K562 (cell line): ENCODE results near the gene BBS1. TPM values are rescaled to one million over a fixed set of nuclear protein-coding genes. Genes with fewer than 3 reads are reported as not detected.

Source experiments
- BDP1 ChIP-seq: IDR thresholded peaks from 3 replicates; pipeline ENCODE4 v1.6.1; 2011; ENCODE audit not compliant: insufficient read length, insufficient read depth
- C11orf30 ChIP-seq: fragments of 450-650 bp; IDR thresholded peaks from 2 replicates; pipeline ENCODE4 v1.6.1; 2016; ENCODE audit warnings: low read depth, mild to moderate bottlenecking
- EP400 ChIP-seq: fragments of 450-650 bp; IDR thresholded peaks from 2 replicates; pipeline ENCODE4 v1.6.1; 2017; ENCODE audit warnings: antibody characterized with exemption, mild to moderate bottlenecking, moderate library complexity
- ETV1 ChIP-seq: fragments of 450-650 bp; conservative IDR thresholded peaks from 2 replicates; pipeline ENCODE4 v1.6.1; 2016; ENCODE audit warnings: missing genetic modification characterization, control low read depth, low read depth, missing compliant biosample characterization
- ETV6 ChIP-seq, 3 experiments: fragments of 150-350 bp in 1 of 3; sonication (generic) in 1 of 3; formaldehyde crosslinking in 1 of 3; IDR thresholded peaks; 2 replicates each; pipeline versions ENCODE4 v1.6.1 to v1.8.0; 2014 to 2022; ENCODE audit warnings: borderline replicate concordance in 2 of 3, low read depth in 2 of 3, antibody characterized with exemption in 1 of 3, low read length in 1 of 3, mild to moderate bottlenecking in 1 of 3, missing genetic modification reagents in 1 of 3
- EZH2 ChIP-seq: IDR thresholded peaks from 2 replicates; pipeline ENCODE4 v1.6.1; 2012; ENCODE audit warnings: low read depth, mild to moderate bottlenecking, inconsistent platforms, low read length, borderline replicate concordance
- HDAC8 ChIP-seq: fragments of 450-650 bp; IDR thresholded peaks from 2 replicates; pipeline ENCODE4 v1.6.1; 2016; ENCODE audit warnings: mild to moderate bottlenecking, missing genetic modification characterization, moderate library complexity, missing compliant biosample characterization
- HLTF ChIP-seq: fragments of 450-650 bp; IDR thresholded peaks from 2 replicates; pipeline ENCODE4 v1.6.1; 2016
- JUN ChIP-seq, 2 experiments: sonication (generic) in 1 of 2; formaldehyde crosslinking in 1 of 2; IDR thresholded peaks; 2 replicates each; pipeline versions ENCODE4 v1.6.1 to v1.8.0; 2012 to 2022; ENCODE audit warnings: borderline replicate concordance in 2 of 2, mild to moderate bottlenecking in 2 of 2, improper control_type of control experiment in 1 of 2, low read depth in 1 of 2, low read length in 1 of 2, missing genetic modification reagents in 1 of 2
- KLF1 ChIP-seq: fragments of 450-650 bp; IDR thresholded peaks from 2 replicates; pipeline ENCODE4 v1.6.1; 2016; ENCODE audit warnings: missing genetic modification characterization, missing compliant biosample characterization
- NRF1 ChIP-seq, 2 experiments: fragments of 450-650 bp; IDR thresholded peaks in 1 of 2; conservative IDR thresholded peaks in 1 of 2; 2 replicates each; pipeline ENCODE4 v1.6.1; 2014; ENCODE audit warnings: mild to moderate bottlenecking in 2 of 2
- POLR2B ChIP-seq: fragments of 450-650 bp; IDR thresholded peaks from 2 replicates; pipeline ENCODE4 v1.6.1; 2018; ENCODE audit warnings: low read depth; ENCODE audit not compliant: partially characterized antibody
- SMARCC2 ChIP-seq: fragments of 450-650 bp; IDR thresholded peaks from 2 replicates; pipeline ENCODE4 v1.6.1; 2017; ENCODE audit warnings: antibody characterized with exemption, moderate library complexity, mild to moderate bottlenecking, low read depth
- SRSF7 ChIP-seq: fragments of 200-400 bp; formaldehyde crosslinking; optimal IDR thresholded peaks from 2 replicates; pipeline ENCODE3; 2017; ENCODE audit warnings: mild to moderate bottlenecking, low read depth, low read length
- U2AF1 ChIP-seq: fragments of 200-400 bp; formaldehyde crosslinking; optimal IDR thresholded peaks from 2 replicates; pipeline ENCODE3; 2017; ENCODE audit warnings: mild to moderate bottlenecking, low read depth, low read length, moderate library complexity
- ZBTB7A ChIP-seq: IDR thresholded peaks from 2 replicates; pipeline ENCODE4 v1.6.1; 2011; ENCODE audit warnings: low read depth, mild to moderate bottlenecking, low read length, moderate library complexity, borderline replicate concordance; ENCODE audit not compliant: control insufficient read depth
- polyA plus RNA-seq, 8 experiments: library from polyadenylated mRNA; depleted of rRNA in 4 of 8; stranded (reverse) in 5 of 8; unstranded in 3 of 8; fragments of >200 nt; fragmentation: Nextera tagmentation in 2 of 8; fragmentation: Illumina TruSeq in 1 of 8; extraction: Ambion mirVana in 2 of 8; extraction: Trizol in 1 of 8; gene quantifications; 2 replicates each; pipeline versions ENCODE4 v1.2.1 to v1.2.3, GENCODE V29; 2011 to 2014; ENCODE audit warnings: inconsistent platforms in 1 of 8, missing spikeins in 1 of 8
- total RNA-seq, 7 experiments: library from RNA; depleted of rRNA in 6 of 7; stranded (reverse); fragments of >200 nt in 6 of 7; fragmentation: Illumina TruSeq in 2 of 7; extraction: Trizol in 2 of 7; gene quantifications; 2 replicates each; pipeline versions ENCODE4 v1.2.1 to v1.2.3, GENCODE V29; 2011 to 2021; ENCODE audit warnings: low replicate concordance in 1 of 7
- TF ChIP-seq, protein P1 (sequence below): fragments of 250-450 bp; sonication (Bioruptor Pico); IDR thresholded peaks from 2 replicates; pipeline ENCODE4 v1.5.0; 2021; ENCODE audit warnings: mild to moderate bottlenecking, borderline replicate concordance
- TF ChIP-seq, protein P2 (sequence below), 2 experiments: fragments of 450-650 bp in 1 of 2; sonication (generic) in 1 of 2; formaldehyde crosslinking in 1 of 2; IDR thresholded peaks in 1 of 2; conservative IDR thresholded peaks in 1 of 2; 2 replicates each; pipeline versions ENCODE4 v1.6.1 to v1.8.1; 2016 to 2023; ENCODE audit warnings: mild to moderate bottlenecking in 2 of 2, moderate library complexity in 2 of 2, inconsistent platforms in 1 of 2, missing genetic modification reagents in 1 of 2
- TF ChIP-seq, protein P3 (sequence below): fragments of 450-650 bp; conservative IDR thresholded peaks from 2 replicates; pipeline ENCODE4 v1.6.1; 2016; ENCODE audit warnings: missing genetic modification characterization, low read depth, mild to moderate bottlenecking, missing compliant biosample characterization, moderate library complexity
- TF ChIP-seq, protein P4 (sequence below), 2 experiments: fragments of 250-450 bp in 1 of 2; fragments of 450-650 bp in 1 of 2; sonication (Bioruptor Pico) in 1 of 2; IDR thresholded peaks; 2 replicates each; pipeline versions ENCODE4 v1.6.1 to v1.8.0; 2016 to 2021; ENCODE audit warnings: mild to moderate bottlenecking in 2 of 2, moderate library complexity in 2 of 2, missing compliant biosample characterization in 1 of 2, missing genetic modification characterization in 1 of 2

Gene BBS1
- total and polyA plus RNA-seq, 9 of the 15 experiments (the other 6 are each of a cell fraction or from before 2014, with no cell fraction given): 9.0 to 19.8 (median 12.1) TPM

- TF ChIP-seq, protein P1, sequence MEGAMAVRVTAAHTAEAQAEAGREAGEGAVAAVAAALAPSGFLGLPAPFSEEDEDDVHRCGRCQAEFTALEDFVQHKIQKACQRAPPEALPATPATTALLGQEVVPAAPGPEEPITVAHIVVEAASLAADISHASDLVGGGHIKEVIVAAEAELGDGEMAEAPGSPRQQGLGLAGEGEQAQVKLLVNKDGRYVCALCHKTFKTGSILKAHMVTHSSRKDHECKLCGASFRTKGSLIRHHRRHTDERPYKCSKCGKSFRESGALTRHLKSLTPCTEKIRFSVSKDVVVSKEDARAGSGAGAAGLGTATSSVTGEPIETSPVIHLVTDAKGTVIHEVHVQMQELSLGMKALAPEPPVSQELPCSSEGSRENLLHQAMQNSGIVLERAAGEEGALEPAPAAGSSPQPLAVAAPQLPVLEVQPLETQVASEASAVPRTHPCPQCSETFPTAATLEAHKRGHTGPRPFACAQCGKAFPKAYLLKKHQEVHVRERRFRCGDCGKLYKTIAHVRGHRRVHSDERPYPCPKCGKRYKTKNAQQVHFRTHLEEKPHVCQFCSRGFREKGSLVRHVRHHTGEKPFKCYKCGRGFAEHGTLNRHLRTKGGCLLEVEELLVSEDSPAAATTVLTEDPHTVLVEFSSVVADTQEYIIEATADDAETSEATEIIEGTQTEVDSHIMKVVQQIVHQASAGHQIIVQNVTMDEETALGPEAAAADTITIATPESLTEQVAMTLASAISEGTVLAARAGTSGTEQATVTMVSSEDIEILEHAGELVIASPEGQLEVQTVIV (CRISPR knock-in tag): no peak
- TF ChIP-seq HLTF (no peak), EZH2 (no peak), KLF1 (tag) (peak; percentile 74; the same call in 1 of the 2 replicates), C11orf30 (peak; percentile 62; the same call in 1 of the 2 replicates), ZBTB7A (no peak; the same call in 1 of the 2 replicates), ETV6 (IDR thresholded peaks at IDR 0.05; ENCODE audit: borderline replicate concordance in 1 of 2, low read depth in 2 of 2, low read length in 1 of 2) (no peak), ETV6 (CRISPR knock-in tag; IDR thresholded peaks at IDR 0.05; ENCODE audit: borderline replicate concordance) (no peak), HDAC8 (tag) (no peak), EP400 (peak; percentile 97), JUN (IDR thresholded peaks at IDR 0.05; ENCODE audit: borderline replicate concordance, low read depth, low read length) (0 out of 2 replicates have a peak, but pooled peaks have one; percentile 7), JUN (CRISPR knock-in tag; IDR thresholded peaks at IDR 0.05; ENCODE audit: borderline replicate concordance) (no peak), NRF1 (conservative IDR thresholded peaks at IDR 0.05 in 1 of 2, IDR thresholded peaks at IDR 0.05 in 1 of 2) (peak; percentile 73 to 77), POLR2B (peak; percentile 89), SRSF7 (no peak), BDP1 (no peak), U2AF1 (no peak), ETV1 (tag) (peak; percentile 88), SMARCC2 (no peak)
- TF ChIP-seq, protein P2, sequence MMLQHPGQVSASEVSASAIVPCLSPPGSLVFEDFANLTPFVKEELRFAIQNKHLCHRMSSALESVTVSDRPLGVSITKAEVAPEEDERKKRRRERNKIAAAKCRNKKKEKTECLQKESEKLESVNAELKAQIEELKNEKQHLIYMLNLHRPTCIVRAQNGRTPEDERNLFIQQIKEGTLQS (IDR thresholded peaks at IDR 0.05): no peak
- TF ChIP-seq, protein P2 (CRISPR knock-in tag; conservative IDR thresholded peaks at IDR 0.05): peak; percentile 74; the same call in 1 of the 2 replicates
- TF ChIP-seq, protein P3, sequence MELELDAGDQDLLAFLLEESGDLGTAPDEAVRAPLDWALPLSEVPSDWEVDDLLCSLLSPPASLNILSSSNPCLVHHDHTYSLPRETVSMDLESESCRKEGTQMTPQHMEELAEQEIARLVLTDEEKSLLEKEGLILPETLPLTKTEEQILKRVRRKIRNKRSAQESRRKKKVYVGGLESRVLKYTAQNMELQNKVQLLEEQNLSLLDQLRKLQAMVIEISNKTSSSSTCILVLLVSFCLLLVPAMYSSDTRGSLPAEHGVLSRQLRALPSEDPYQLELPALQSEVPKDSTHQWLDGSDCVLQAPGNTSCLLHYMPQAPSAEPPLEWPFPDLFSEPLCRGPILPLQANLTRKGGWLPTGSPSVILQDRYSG (tag): no peak
- TF ChIP-seq, protein P4, sequence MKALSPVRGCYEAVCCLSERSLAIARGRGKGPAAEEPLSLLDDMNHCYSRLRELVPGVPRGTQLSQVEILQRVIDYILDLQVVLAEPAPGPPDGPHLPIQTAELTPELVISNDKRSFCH (CRISPR knock-in tag; IDR thresholded peaks at IDR 0.05): no peak
- TF ChIP-seq, protein P4 (tag; IDR thresholded peaks at IDR 0.05): no peak
Observed at GRCh38 chr11:66480117-66480938, 30.1 kb upstream of the BBS1 start, which contains the start of gene DPP3 (continued).
